ENCODE measurements around the gene DNAAF6.

DNAAF6 gene

DNA sequence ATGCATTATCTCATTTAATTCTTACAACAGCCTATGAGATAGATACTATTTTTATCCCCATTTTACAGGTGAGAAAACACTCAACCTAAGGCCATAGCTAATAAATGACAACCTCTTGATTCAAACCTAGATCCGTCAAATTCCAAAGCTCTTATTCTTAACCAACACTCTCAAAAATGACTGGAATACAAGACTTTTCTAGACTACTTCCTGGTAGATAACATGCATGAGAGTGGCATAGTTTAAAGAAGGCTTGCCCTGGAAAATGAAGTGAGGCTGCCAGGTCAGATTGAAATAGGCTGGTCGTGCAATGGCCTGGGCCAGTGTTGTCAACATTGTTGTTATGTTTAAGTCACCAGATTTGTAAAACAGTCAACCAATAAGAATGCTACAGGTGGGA lies 86.6 kb downstream of the DNAAF6 start:
- DNase-seq (ENCODE audit: low read depth in 2 of 2) = no peak
